Fibroblast of lung (primary cell): ENCODE results near the gene TMOD4. TPM values are rescaled to one million over a fixed set of nuclear protein-coding genes. Genes with fewer than 3 reads are reported as not detected.
A peak's percentile ranks its signal among the peaks of the same experiment; 100 is the strongest.

Source experiments
- DNase-seq, 2 donors: peaks; one replicate each; pipeline versions ENCODE4 v3.0.0 to v3.0.0-alpha.2; 2010; ENCODE audit warnings: low read depth in 2 of 2
- H2AFZ ChIP-seq: 2 replicates; pipeline ENCODE4 v1.5.1; 2012; ENCODE audit warnings: low read length, control low read depth, inconsistent platforms
- H3K27ac ChIP-seq: 2 replicates; pipeline ENCODE4 v1.5.1; 2011; ENCODE audit warnings: low read length, control low read depth; ENCODE audit not compliant: insufficient read depth
- H3K27me3 ChIP-seq: 2 replicates; pipeline ENCODE4 v1.5.1; 2011; ENCODE audit warnings: mild to moderate bottlenecking, low read length; ENCODE audit not compliant: control insufficient read depth, insufficient read depth
- H3K36me3 ChIP-seq: 2 replicates; pipeline ENCODE4 v1.5.1; 2011; ENCODE audit warnings: low read length; ENCODE audit not compliant: control insufficient read depth, insufficient read depth
- H3K4me1 ChIP-seq: 2 replicates; pipeline ENCODE4 v1.5.1; 2011; ENCODE audit warnings: low read length; ENCODE audit not compliant: control insufficient read depth, insufficient read depth; ENCODE audit errors: extremely low read depth
- H3K4me2 ChIP-seq: 2 replicates; pipeline ENCODE4 v1.5.1; 2011; ENCODE audit warnings: low read length, control low read depth; ENCODE audit not compliant: insufficient read depth; ENCODE audit errors: extremely low read depth
- H3K4me3 ChIP-seq, 4 experiments: fragments of 200-600 bp in 1 of 4; sonication (generic) in 1 of 4; replicated peaks in 1 of 4; 2 replicates each; pipeline ENCODE4 v1.5.1; 2011 to 2016; ENCODE audit warnings: low read length in 4 of 4, low read depth in 3 of 4, mild to moderate bottlenecking in 3 of 4, control low read depth in 2 of 4, inconsistent platforms in 1 of 4, mixed read lengths in 1 of 4; ENCODE audit not compliant: insufficient read depth in 1 of 4; ENCODE audit errors: control extremely low read depth in 1 of 4
- H3K79me2 ChIP-seq: 2 replicates; pipeline ENCODE4 v1.5.1; 2012; ENCODE audit warnings: mild to moderate bottlenecking, low read length, inconsistent platforms; ENCODE audit not compliant: control insufficient read depth, insufficient read depth
- H3K9ac ChIP-seq: 2 replicates; pipeline ENCODE4 v1.5.1; 2011; ENCODE audit warnings: mild to moderate bottlenecking, low read length, control low read depth; ENCODE audit not compliant: insufficient read depth
- H3K9me3 ChIP-seq: 2 replicates; pipeline ENCODE4 v1.5.1; 2012; ENCODE audit warnings: low read depth, low read length; ENCODE audit not compliant: control insufficient read depth, insufficient read depth
- H4K20me1 ChIP-seq: 2 replicates; pipeline ENCODE4 v1.5.1; 2011; ENCODE audit warnings: low read length; ENCODE audit not compliant: control insufficient read depth, insufficient read depth; ENCODE audit errors: extremely low read depth
- EZH2 ChIP-seq: IDR thresholded peaks from 2 replicates; pipeline ENCODE4 v1.5.1; 2012; ENCODE audit warnings: low read length, control low read depth, mild to moderate bottlenecking; ENCODE audit errors: missing control alignments
- polyA plus RNA-seq, 2 donors: library from polyadenylated mRNA; depleted of rRNA in 1 of 2; stranded (reverse) in 1 of 2; unstranded in 1 of 2; fragments of >200 nt; gene quantifications; 2 replicates each; pipeline ENCODE4 v1.2.1, GENCODE V29; 2011 to 2012; ENCODE audit warnings: missing spikeins in 1 of 2
- total RNA-seq: library from RNA; depleted of rRNA; stranded (reverse); fragments of >200 nt; gene quantifications from 2 replicates; pipeline ENCODE4 v1.2.1, GENCODE V29; 2014
- TF ChIP-seq, protein P1 (sequence below), 2 donors: IDR thresholded peaks in 1 of 2; conservative IDR thresholded peaks in 1 of 2; 1 replicate in 1 of 2; 2 replicates in 1 of 2; pipeline ENCODE4 v1.5.1; 2011 to 2012; ENCODE audit warnings: low read length in 2 of 2, control low read depth in 1 of 2, inconsistent platforms in 1 of 2, low read depth in 1 of 2, mild to moderate bottlenecking in 1 of 2

Gene TMOD4
- total and polyA plus RNA-seq, 2 donors (not counting 1 experiment from before 2014, with no cell fraction given): 0.41 TPM; not detected in 1

DNA sequence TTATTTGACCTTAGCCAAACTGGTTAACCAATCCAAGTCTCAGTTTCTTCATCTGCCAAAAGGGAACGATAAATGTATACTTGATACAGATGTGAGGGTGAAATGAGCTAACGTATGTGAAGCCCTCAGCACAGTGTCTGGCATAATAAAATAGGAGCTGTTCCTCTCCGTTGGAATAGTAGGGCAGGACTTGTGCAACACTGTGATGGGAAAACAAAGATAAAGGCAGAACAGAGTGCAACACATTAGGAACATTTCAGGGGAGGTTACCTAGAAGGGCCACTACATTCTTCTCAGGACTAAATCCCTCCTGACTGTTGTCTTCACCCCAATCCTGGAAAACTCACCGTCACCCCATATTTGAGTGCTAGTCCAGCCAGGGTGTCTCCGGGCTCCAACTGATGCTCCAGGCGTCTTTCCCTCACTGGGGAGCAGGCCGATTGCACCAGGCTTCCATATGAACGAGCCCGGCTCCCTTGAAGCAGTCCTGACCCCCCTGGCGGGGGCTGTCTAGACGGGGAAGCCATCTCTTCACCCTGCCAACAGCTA lies 11.0 kb downstream of the TMOD4 start:
- peaks cover 6% of the 10 kb centered on the region for H3K4me1 ChIP-seq
- H3K4me2 ChIP-seq: peak overlapping the region; percentile 97
- peak overlapping the region; percentile 52 for H3K9ac ChIP-seq
- no peaks in the 10 kb centered on the region for H3K27me3 ChIP-seq
- peak overlapping the region; percentile 62 for H3K27ac ChIP-seq
- H2AFZ ChIP-seq: peak overlapping the region; percentile 98
- no peak for TF ChIP-seq EZH2
- TF ChIP-seq, protein P1, sequence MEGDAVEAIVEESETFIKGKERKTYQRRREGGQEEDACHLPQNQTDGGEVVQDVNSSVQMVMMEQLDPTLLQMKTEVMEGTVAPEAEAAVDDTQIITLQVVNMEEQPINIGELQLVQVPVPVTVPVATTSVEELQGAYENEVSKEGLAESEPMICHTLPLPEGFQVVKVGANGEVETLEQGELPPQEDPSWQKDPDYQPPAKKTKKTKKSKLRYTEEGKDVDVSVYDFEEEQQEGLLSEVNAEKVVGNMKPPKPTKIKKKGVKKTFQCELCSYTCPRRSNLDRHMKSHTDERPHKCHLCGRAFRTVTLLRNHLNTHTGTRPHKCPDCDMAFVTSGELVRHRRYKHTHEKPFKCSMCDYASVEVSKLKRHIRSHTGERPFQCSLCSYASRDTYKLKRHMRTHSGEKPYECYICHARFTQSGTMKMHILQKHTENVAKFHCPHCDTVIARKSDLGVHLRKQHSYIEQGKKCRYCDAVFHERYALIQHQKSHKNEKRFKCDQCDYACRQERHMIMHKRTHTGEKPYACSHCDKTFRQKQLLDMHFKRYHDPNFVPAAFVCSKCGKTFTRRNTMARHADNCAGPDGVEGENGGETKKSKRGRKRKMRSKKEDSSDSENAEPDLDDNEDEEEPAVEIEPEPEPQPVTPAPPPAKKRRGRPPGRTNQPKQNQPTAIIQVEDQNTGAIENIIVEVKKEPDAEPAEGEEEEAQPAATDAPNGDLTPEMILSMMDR (conservative IDR thresholded peaks at IDR 0.05 in 1 of 2, IDR thresholded peaks at IDR 0.05 in 1 of 2; ENCODE audit: low read depth in 1 of 2, low read length in 2 of 2): no peak
- no peaks in the 10 kb centered on the region for H4K20me1 ChIP-seq
- H3K4me3 ChIP-seq: peak overlapping the region; percentile 67 to 94 (median 80)
- peaks cover 14% of the 10 kb centered on the region for H3K36me3 ChIP-seq
- DNase-seq: peak in 1 of 2 donors; percentile 40
- H3K79me2 ChIP-seq: peaks cover 11% of the 10 kb centered on the region
- no peaks in the 10 kb centered on the region for H3K9me3 ChIP-seq

DNA sequence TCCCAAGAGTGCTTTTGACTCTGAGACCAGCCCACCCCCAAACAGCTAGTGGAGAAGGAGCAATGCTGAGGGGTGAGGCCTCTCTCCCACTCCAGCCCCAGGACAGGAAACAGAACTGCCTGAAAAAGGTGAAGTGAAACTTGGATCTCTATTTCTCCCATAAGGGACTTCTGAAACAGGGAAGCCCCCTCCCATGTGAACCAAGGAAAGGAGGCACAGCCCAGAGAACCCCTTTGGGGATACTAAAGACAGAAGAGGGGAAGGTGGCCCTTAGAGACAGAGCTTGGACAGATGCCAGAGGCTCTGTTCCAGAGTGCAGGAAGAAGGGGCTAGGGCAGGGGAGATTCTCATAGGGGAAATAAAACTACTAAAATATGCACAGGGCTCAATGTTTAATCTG lies 16.4 kb downstream of the TMOD4 start:
- no peaks in the 10 kb centered on the region for H3K79me2 ChIP-seq
- H3K9ac ChIP-seq: no peak overlapping the region
- no peaks in the 10 kb centered on the region for H4K20me1 ChIP-seq
- no peak overlapping the region for H2AFZ ChIP-seq
- H3K36me3 ChIP-seq: peaks cover 3% of the 10 kb centered on the region
- H3K4me3 ChIP-seq: no peak overlapping the region
- H3K4me1 ChIP-seq: no peaks in the 10 kb centered on the region
- no peaks in the 10 kb centered on the region for H3K27me3 ChIP-seq
- TF ChIP-seq EZH2: no peak
- TF ChIP-seq, protein P1 (conservative IDR thresholded peaks at IDR 0.05 in 1 of 2, IDR thresholded peaks at IDR 0.05 in 1 of 2; ENCODE audit: low read depth in 1 of 2, low read length in 2 of 2): no peak
- H3K4me2 ChIP-seq: no peak overlapping the region
- no peaks in the 10 kb centered on the region for H3K9me3 ChIP-seq
- H3K27ac ChIP-seq: no peak overlapping the region
- DNase-seq: no peak

DNA sequence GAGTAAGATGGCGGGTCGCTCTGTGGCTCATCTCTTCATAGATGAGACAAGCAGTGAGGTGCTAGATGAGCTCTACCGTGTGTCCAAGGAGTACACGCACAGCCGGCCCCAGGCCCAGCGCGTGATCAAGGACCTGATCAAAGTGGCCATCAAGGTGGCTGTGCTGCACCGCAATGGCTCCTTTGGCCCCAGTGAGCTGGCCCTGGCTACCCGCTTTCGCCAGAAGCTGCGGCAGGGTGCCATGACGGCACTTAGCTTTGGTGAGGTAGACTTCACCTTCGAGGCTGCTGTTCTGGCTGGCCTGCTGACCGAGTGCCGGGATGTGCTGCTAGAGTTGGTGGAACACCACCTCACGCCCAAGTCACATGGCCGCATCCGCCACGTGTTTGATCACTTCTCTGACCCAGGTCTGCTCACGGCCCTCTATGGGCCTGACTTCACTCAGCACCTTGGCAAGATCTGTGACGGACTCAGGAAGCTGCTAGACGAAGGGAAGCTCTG lies 17.0 kb downstream of the TMOD4 start:
- no peaks in the 10 kb centered on the region for H4K20me1 ChIP-seq
- H3K79me2 ChIP-seq: no peaks in the 10 kb centered on the region
- no peaks in the 10 kb centered on the region for H3K9me3 ChIP-seq
- DNase-seq: no peak
- H3K4me1 ChIP-seq: no peaks in the 10 kb centered on the region
- peaks cover 3% of the 10 kb centered on the region for H3K36me3 ChIP-seq
- H2AFZ ChIP-seq: no peak overlapping the region
- no peak overlapping the region for H3K4me2 ChIP-seq
- H3K27ac ChIP-seq: no peak overlapping the region
- H3K4me3 ChIP-seq: no peak overlapping the region
- H3K27me3 ChIP-seq: no peaks in the 10 kb centered on the region
- H3K9ac ChIP-seq: no peak overlapping the region
- TF ChIP-seq, protein P1 (conservative IDR thresholded peaks at IDR 0.05 in 1 of 2, IDR thresholded peaks at IDR 0.05 in 1 of 2; ENCODE audit: low read depth in 1 of 2, low read length in 2 of 2): no peak
- TF ChIP-seq EZH2: no peak
